ENCODE data around the gene TP73.

DNA sequence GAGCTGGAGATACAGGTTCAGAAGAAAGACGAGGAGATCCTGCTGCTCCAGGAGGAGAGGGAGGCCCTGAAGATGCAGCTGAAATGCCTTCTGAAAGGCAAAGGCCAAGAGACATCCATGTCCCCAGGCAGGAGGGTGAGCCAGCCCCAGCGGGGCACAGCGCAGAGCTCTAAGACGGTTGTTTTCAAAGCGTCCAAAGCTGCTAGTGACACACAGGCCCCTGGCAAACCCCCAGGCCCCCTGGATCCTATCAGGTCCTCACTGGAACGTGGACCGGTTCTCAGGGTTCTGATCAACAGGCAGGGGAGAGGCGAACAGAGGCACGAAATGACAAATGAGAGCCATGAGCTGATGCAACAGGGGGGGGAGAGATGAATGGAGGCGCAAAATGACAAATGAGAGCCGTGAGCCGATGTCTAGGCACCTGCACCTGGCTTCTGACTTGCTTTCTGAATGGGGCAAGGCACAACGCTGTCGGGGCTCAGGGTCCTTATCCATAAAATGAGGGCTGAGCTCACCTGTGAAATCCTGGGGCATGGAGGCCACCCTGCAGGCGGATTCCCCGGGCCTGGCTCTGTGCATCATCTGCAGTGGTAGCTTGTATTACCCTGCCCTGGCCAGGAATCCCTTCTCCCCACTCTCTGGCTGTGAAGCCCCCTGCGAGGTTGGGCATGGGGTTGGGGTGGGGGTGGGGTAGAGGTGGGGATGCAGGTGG lies 109.1 kb downstream of the TP73 start:
- no peak for TF ChIP-seq SUZ12 (IDR thresholded peaks at IDR 0.05; ENCODE audit: extremely low read depth, insufficient read depth, insufficient read length)
- TF ChIP-seq ZNF274 (IDR thresholded peaks at IDR 0.05; ENCODE audit: low read depth, low read length), result no peak
